ENCODE measurements around the gene SPINK5. TPM values are rescaled to one million over a fixed set of nuclear protein-coding genes. Genes with fewer than 3 reads are reported as not detected.

The SPINK5 gene
- total and polyA plus RNA-seq, 4 donors, result 0.10 to 0.42 TPM; not detected in 2

DNA sequence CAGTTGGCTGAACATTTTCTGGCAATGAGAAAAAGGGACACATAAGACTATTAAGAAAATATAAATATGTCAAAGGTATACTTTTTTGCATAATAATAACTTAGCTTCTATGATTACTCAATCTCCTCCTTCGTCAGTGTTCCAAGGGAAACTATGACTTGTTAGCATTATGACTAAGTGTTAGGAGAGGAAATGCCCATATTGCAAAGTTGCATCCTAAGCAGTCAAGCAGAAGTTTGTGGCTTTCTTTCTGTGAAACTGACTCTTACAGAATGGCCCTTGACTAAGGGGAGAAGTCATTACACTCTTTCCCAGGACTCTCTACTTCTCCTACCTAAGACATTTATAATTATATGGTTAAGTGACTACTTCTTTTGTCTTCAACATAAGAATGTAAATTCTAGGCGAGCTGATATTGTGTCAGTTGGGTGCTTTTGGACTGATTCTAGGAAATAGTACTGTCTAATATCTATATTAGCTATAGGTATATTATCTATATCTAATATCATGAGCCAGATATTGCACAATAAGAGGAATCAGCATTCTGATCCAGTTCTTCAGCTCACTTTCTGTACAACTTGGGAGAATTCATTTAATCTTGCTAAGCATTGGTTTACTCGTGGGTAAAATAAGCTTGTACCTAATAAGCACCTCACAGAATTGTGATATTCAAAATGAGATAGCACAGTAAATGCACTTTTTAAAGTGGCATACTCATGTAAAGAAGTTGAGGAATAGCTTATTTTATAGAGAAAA, 122.6 kb downstream of the SPINK5 start:
- no peak for DNase-seq (ENCODE audit: low spot score)
- Histone ChIP-seq H3K9ac (ENCODE audit: low read depth in 1 of 2, low read length in 2 of 2) (no peak overlapping the region), H3K4me1 (ENCODE audit: control insufficient read depth in 4 of 4, insufficient read depth in 4 of 4, low read length in 3 of 4) (no peaks in the 10 kb centered on the region), H3K36me3 (ENCODE audit: control insufficient read depth in 4 of 4, insufficient read depth in 3 of 4, low read depth in 1 of 4, low read length in 3 of 4) (no peaks in the 10 kb centered on the region), H3K4me3 (ENCODE audit: low read depth in 1 of 3, low read length in 3 of 3) (no peak overlapping the region), H3K27me3 (ENCODE audit: control insufficient read depth in 4 of 4, insufficient read depth in 4 of 4, low read length in 3 of 4) (no peaks in the 10 kb centered on the region), H3K27ac (ENCODE audit: low read depth in 1 of 2, low read length in 2 of 2) (no peak overlapping the region), H3K9me3 (ENCODE audit: control insufficient read depth in 4 of 4, low read length in 3 of 4) (no peaks in the 10 kb centered on the region)
- TF ChIP-seq YY1 (IDR thresholded peaks at IDR 0.05) (no peak), TAF1 (conservative IDR thresholded peaks at IDR 0.05) (no peak), JUND (IDR thresholded peaks at IDR 0.05) (peak in 1 of 2 donors; percentile 32)
- 79% methylated on average over 3 of the region's 3 CpGs for WGBS

Other genes with a start within 250 kb of the SPINK5 start
- gene SPINK1, start 232.3 kb upstream of the SPINK5 start, total RNA-seq, result 10 to 100 TPM in 1 of 2 donors, under 1 TPM in 1; 0.33 to 53.7 TPM
- gene SPINK1, start 232.3 kb upstream of the SPINK5 start, polyA plus RNA-seq, result 1,000 to 10,000 TPM in 1 of 2 donors, 100 to 1,000 TPM in 1; 179 to 2,026 TPM
- not detected for gene SCGB3A2, start 185.3 kb upstream of the SPINK5 start, total RNA-seq
- not detected for gene SCGB3A2, start 185.3 kb upstream of the SPINK5 start, polyA plus RNA-seq
- gene C5orf46, start 157.4 kb upstream of the SPINK5 start, total RNA-seq, result not detected
- gene C5orf46, start 157.4 kb upstream of the SPINK5 start, polyA plus RNA-seq, result not detected
- not detected for gene SPINK14, start 104.6 kb downstream of the SPINK5 start, total RNA-seq
- not detected for gene SPINK14, start 104.6 kb downstream of the SPINK5 start, polyA plus RNA-seq
- not detected for gene SPINK6, start 139.1 kb downstream of the SPINK5 start, total RNA-seq
- gene SPINK6, start 139.1 kb downstream of the SPINK5 start, polyA plus RNA-seq, result not detected
- not detected for gene MARCOL, start 174.5 kb downstream of the SPINK5 start, total RNA-seq
- gene MARCOL, start 174.5 kb downstream of the SPINK5 start, polyA plus RNA-seq, result not detected
- not detected for gene SPINK13, start 204.8 kb downstream of the SPINK5 start, total RNA-seq
- gene SPINK13, start 204.8 kb downstream of the SPINK5 start, polyA plus RNA-seq, result not detected
- not detected for gene SPINK7, start 248.4 kb downstream of the SPINK5 start, total RNA-seq
- gene SPINK7, start 248.4 kb downstream of the SPINK5 start, polyA plus RNA-seq, result not detected